Subcutaneous abdominal adipose tissue (tissue), 5 donors: Measurements from ENCODE around the gene FBN2.

ENCODE experiments used
- H3K27ac ChIP-seq: one replicate; pipeline ENCODE4 v1.7.0; 2013; ENCODE audit warnings: low read depth, mild to moderate bottlenecking, inconsistent platforms, low read length, moderate library complexity
- H3K27me3 ChIP-seq, 5 donors: one replicate each; pipeline ENCODE4 v1.7.0; 2013; ENCODE audit warnings: low read length in 5 of 5, inconsistent platforms in 1 of 5; ENCODE audit not compliant: control insufficient read depth in 5 of 5, insufficient read depth in 4 of 5
- H3K36me3 ChIP-seq, 5 donors: one replicate each; pipeline ENCODE4 v1.7.0; 2013; ENCODE audit warnings: low read length in 5 of 5; ENCODE audit not compliant: control insufficient read depth in 5 of 5, insufficient read depth in 5 of 5
- H3K4me1 ChIP-seq, 5 donors: one replicate each; pipeline ENCODE4 v1.7.0; 2013; ENCODE audit warnings: low read length in 5 of 5, mild to moderate bottlenecking in 3 of 5, moderate library complexity in 1 of 5; ENCODE audit not compliant: control insufficient read depth in 5 of 5, insufficient read depth in 5 of 5
- H3K4me3 ChIP-seq, 5 donors: one replicate each; pipeline ENCODE4 v1.7.0; 2013; ENCODE audit warnings: low read length in 5 of 5, low read depth in 1 of 5
- H3K9ac ChIP-seq, 5 donors: one replicate each; pipeline ENCODE4 v1.7.0; 2013; ENCODE audit warnings: low read length in 5 of 5, mild to moderate bottlenecking in 4 of 5, moderate library complexity in 3 of 5
- H3K9me3 ChIP-seq, 5 donors: one replicate each; pipeline ENCODE4 v1.7.0; 2013; ENCODE audit warnings: low read length in 5 of 5; ENCODE audit not compliant: control insufficient read depth in 5 of 5
- donor health status: healthy.
- donor health status: healthy.
- donor health status: healthy.
- donor health status: healthy.
- donor health status: healthy.

Gene FBN2

DNA sequence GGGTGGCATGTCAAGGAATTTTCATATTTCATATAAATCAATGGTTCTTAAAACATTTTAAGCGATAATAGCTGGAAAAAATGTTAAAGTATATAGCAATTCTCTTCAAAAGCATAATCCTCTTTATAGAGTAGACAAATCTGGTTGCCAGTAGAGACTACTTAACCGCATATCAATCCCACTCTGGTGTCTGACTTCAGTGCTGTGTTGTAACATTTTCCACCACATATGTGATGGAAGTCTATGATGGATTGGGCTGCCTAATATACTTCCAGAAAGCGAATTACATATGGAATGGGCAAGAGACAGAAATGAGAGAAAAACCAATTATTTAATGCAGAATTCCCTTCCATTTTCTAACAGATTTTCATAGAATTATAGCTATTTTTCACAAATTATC, 54.3 kb downstream of the FBN2 start:
- no peaks in the 10 kb centered on the region for H3K36me3 ChIP-seq
- H3K27me3 ChIP-seq = no peaks in the 10 kb centered on the region
- H3K27ac ChIP-seq = no peak overlapping the region
- H3K9me3 ChIP-seq = no peaks in the 10 kb centered on the region
- no peaks in the 10 kb centered on the region for H3K4me1 ChIP-seq
- H3K4me3 ChIP-seq = no peak overlapping the region
- H3K9ac ChIP-seq = no peak overlapping the region

DNA sequence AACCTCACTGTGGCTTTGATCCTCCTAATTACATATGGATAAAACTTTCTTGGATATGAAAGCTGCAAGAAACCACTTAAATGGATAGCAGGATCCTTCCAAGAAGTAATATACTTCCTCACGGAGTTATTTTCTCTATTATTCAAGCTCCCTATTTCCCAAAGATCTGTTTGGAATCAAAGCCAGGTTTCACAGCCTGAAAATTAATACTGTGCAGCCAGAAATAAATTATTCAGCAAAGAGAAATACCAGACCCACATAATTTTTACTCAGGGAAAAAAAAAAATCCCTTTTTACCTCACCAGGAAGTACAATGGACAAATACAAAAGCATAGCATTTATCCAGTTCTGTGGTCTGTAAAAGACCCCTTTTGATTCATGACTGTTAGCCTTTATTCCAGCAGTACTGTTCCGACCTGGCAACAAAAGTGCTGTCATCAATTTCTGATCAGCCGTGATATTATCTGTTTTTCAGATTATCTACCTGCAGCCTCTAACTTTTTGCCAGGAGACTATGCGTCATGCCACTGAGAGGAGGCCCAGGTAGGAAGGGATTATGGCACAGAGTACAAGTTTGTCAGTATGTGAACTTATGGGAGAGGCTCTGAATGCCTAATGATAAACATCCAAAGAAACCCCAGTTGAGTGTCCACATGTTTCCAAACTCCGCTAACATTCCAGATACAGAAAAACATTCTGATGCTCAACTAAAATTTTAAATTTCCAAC, 57.0 kb downstream of the FBN2 start:
- no peak overlapping the region for H3K27ac ChIP-seq
- no peaks in the 10 kb centered on the region for H3K36me3 ChIP-seq
- H3K4me1 ChIP-seq = no peaks in the 10 kb centered on the region
- H3K27me3 ChIP-seq = no peaks in the 10 kb centered on the region
- no peaks in the 10 kb centered on the region for H3K9me3 ChIP-seq
- no peak overlapping the region for H3K4me3 ChIP-seq
- no peak overlapping the region for H3K9ac ChIP-seq

- Histone ChIP-seq H3K9ac (no peak overlapping the region), H3K9me3 (no peaks in the 10 kb centered on the region), H3K4me1 (no peaks in the 10 kb centered on the region), H3K27me3 (no peaks in the 10 kb centered on the region), H3K27ac (no peak overlapping the region), H3K36me3 (no peaks in the 10 kb centered on the region), H3K4me3 (no peak overlapping the region)
Observed at GRCh38 chr5:128480158-128480557, 57.9 kb downstream of the FBN2 start.

DNA sequence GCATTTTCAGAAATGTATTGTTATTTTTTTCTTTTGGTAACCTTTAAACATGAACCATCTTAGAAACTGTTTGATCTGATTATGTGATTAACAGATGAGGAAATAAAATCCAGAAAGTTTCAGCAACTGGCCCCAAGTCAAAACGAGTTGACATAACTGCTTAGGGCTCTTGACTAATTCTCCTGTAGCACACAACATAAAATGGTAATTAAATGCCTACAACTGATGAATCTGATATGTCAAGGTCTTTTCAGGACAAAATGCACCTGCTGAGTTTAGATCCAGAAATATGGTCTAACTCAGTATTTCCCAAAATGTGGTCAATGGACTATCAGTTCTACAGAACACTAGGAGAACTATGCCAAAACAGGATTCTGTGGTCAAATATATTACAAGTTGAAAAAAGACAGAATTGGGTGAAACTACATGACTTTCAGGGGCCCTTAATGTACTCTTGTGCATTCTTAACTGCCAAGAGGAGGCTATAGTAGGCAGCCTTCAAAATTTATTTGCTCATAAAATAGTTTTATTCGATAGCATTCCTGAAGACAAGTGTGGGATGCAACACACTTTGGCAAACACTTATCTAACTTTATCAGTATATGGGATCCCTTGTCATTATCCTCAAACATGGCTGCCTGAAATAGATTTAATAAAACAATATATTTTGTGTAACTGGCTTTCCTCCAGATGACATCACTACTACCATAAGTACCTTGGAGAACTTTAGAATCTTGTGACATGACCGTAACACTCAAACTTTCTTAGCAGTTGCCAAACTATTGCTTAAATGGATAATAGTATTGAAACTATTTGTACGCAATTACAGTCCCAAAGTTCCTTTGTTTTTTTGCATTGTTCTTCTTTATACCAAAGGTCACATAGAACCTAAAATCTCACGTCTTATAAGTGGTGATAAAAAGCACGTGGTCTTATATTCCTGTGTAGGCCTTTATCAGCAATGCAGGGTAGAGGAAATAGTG, 59.4 kb downstream of the FBN2 start:
- Histone ChIP-seq H3K27me3 (no peaks in the 10 kb centered on the region), H3K9ac (no peak overlapping the region), H3K27ac (no peak overlapping the region), H3K9me3 (no peaks in the 10 kb centered on the region), H3K36me3 (no peaks in the 10 kb centered on the region), H3K4me1 (no peaks in the 10 kb centered on the region), H3K4me3 (no peak overlapping the region)

DNA sequence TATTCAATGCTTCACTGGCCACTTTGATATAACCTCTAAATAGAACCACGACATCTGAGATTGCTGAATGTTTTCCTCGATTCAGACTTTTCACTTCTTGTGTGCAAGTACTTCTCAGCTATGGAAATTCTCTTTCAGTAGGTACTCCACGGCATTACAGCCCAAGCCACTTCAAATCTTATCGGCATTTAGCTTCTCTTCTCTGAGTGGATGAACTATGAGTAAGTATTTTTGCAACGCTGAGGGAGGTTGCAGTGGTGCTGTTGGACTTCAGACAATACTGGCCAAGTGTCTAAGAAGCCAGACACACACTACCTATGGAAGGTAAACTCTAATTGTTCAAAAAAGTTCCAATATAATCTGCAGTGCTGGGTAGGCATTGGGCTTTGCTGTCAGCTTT, 60.1 kb downstream of the FBN2 start:
- H3K27ac ChIP-seq = no peak overlapping the region
- no peaks in the 10 kb centered on the region for H3K36me3 ChIP-seq
- H3K4me1 ChIP-seq = no peaks in the 10 kb centered on the region

GRCh38 chr5:128475693-128476092, 62.4 kb downstream of the FBN2 start:
- no peaks in the 10 kb centered on the region for H3K27me3 ChIP-seq
- no peak overlapping the region for H3K9ac ChIP-seq
- H3K36me3 ChIP-seq = no peaks in the 10 kb centered on the region
- no peak overlapping the region for H3K27ac ChIP-seq
- H3K9me3 ChIP-seq = no peaks in the 10 kb centered on the region
- no peaks in the 10 kb centered on the region for H3K4me1 ChIP-seq
- H3K4me3 ChIP-seq = no peak overlapping the region

More for the DNA sequence above, 60.1 kb downstream of the FBN2 start:
- Histone ChIP-seq H3K9me3 (no peaks in the 10 kb centered on the region), H3K4me3 (no peak overlapping the region), H3K27me3 (no peaks in the 10 kb centered on the region), H3K9ac (no peak overlapping the region)

DNA sequence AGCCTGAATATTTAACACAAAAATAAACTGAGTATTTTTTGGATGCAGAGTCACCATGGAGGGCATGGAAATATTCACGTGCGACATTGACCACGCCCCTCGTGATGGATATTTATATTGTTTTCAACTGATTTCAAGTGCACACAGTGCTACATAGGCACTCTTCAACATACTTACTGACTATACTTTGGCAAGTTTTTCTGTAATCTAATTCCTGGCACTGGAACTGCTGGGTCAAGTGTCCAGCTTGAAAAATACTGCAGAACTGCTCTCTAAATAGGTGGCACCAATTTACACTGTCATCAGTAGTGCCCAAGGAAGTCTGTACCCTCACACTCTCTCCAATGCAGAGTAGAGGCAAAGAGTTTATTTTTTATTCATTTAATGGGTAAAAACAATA, 65.1 kb downstream of the FBN2 start:
- no peak overlapping the region for H3K27ac ChIP-seq
- H3K4me3 ChIP-seq = no peak overlapping the region
- no peaks in the 10 kb centered on the region for H3K4me1 ChIP-seq
- no peaks in the 10 kb centered on the region for H3K36me3 ChIP-seq
- H3K9me3 ChIP-seq = no peaks in the 10 kb centered on the region
- H3K27me3 ChIP-seq = no peaks in the 10 kb centered on the region
- no peak overlapping the region for H3K9ac ChIP-seq

DNA sequence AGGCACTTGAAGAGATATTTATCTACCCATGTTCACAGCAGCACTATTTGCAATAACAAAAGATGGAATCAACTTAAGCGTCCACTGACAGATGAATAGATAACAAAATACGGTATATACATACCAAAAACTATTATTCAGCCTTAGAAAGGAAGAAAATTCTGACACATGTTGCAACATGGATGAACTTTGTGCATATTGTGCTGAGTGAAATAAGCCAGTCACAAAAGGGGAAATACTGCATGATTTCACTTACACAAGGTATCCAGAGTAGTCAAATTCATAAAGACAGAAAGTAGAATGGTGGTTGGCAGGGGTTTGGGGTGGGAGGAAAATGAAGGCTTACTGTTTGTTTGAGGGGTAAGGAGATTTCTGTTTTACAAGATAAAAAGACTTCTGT, 66.0 kb downstream of the FBN2 start:
- no peaks in the 10 kb centered on the region for H3K36me3 ChIP-seq
- H3K4me3 ChIP-seq = no peak overlapping the region
- H3K9ac ChIP-seq = no peak overlapping the region
- no peaks in the 10 kb centered on the region for H3K4me1 ChIP-seq
- H3K9me3 ChIP-seq = no peaks in the 10 kb centered on the region
- no peak overlapping the region for H3K27ac ChIP-seq
- no peaks in the 10 kb centered on the region for H3K27me3 ChIP-seq

DNA sequence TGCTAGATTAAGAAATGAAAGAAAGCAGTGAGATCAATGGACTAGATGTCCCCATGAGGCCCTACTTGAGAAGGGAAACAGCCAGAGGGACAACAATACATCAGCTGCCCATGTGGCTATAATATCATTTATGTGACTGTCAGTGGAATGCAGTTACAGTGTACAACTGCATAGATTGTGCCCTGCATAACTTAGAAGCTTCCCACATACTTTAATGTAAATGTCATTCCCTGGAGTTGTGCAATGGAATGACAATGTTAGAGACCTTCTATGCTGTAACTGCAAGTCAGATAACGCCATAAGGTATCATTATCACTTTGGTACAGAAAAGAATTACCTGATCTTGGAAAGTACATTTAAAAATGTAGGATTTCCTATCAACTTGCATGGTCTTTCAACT, 67.4 kb downstream of the FBN2 start:
- H3K36me3 ChIP-seq = no peaks in the 10 kb centered on the region
- H3K9ac ChIP-seq = no peak overlapping the region
- H3K4me1 ChIP-seq = no peaks in the 10 kb centered on the region
- no peak overlapping the region for H3K27ac ChIP-seq
- no peaks in the 10 kb centered on the region for H3K27me3 ChIP-seq
- H3K9me3 ChIP-seq = no peaks in the 10 kb centered on the region
- no peak overlapping the region for H3K4me3 ChIP-seq

DNA sequence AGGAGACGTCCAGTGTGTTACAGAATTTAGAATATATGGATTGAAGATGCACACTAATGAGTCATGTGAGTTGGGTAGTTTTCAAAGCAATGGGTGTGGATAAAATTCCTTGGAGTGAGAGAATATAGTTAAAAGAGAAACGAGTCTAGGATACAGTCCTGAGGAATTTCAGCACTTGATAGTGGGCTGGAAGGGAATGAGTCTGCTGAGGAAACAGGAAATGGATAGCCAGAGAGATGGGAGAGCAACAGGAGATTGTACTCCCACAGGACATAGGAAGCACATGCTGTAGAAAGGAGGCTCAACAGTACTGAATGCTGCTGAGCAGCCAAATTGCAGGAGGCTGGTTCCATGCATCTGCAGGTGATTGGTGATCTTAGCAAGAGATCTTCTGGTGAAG, 68.1 kb downstream of the FBN2 start:
- H3K36me3 ChIP-seq = no peaks in the 10 kb centered on the region
- no peaks in the 10 kb centered on the region for H3K27me3 ChIP-seq
- no peak overlapping the region for H3K4me3 ChIP-seq
- no peaks in the 10 kb centered on the region for H3K9me3 ChIP-seq
- H3K4me1 ChIP-seq = no peaks in the 10 kb centered on the region
- no peak overlapping the region for H3K27ac ChIP-seq
- H3K9ac ChIP-seq = no peak overlapping the region
